Measurements from ENCODE around the gene TIMM8A. TPM values are rescaled to one million over a fixed set of nuclear protein-coding genes. Genes with fewer than 3 reads are reported as not detected.

TIMM8A gene
- total and polyA plus RNA-seq, 9 donors: 4.7 to 13.3 (median 9.5) TPM

- 73 to 79% (median 78%) methylated on average over 11 of the region's 11 CpGs for WGBS, 3 donors
- no peaks in the 10 kb centered on the region for H3K27me3 ChIP-seq
- H3K4me1 ChIP-seq (ENCODE audit: insufficient read depth): no peaks in the 10 kb centered on the region
- H3K9me3 ChIP-seq: no peaks in the 10 kb centered on the region
- DNase-seq: no peak
- intact Hi-C loops (cut with DNase I): no loop called here
- H3K4me3 ChIP-seq: no peak overlapping the region
- H3K36me3 ChIP-seq: no peaks in the 10 kb centered on the region
- no peak overlapping the region for H3K27ac ChIP-seq
- no peak for TF ChIP-seq POLR2A (IDR thresholded peaks at IDR 0.05)
- no peak for TF ChIP-seq EP300 (IDR thresholded peaks at IDR 0.05)
- no peak for TF ChIP-seq CTCF (IDR thresholded peaks at IDR 0.05)
These were observed 45.2 kb upstream of the TIMM8A start for GRCh38 chrX:101393530-101394305.

GRCh38 chrX:101391831-101392230 lies 43.3 kb upstream of the TIMM8A start:
- 46 to 51% (median 49%) methylated on average over 6 of the region's 6 CpGs for WGBS, 3 donors
- Histone ChIP-seq H3K36me3 (no peaks in the 10 kb centered on the region), H3K4me1 (ENCODE audit: insufficient read depth) (no peaks in the 10 kb centered on the region), H3K4me3 (no peak overlapping the region), H3K27me3 (no peaks in the 10 kb centered on the region), H3K9me3 (no peaks in the 10 kb centered on the region), H3K27ac (peak overlapping the region; percentile 1 to 59)
- DNase-seq: no peak
- intact Hi-C loops (cut with DNase I): no loop called here
- TF ChIP-seq EP300 (IDR thresholded peaks at IDR 0.05): no peak
- no peak for TF ChIP-seq POLR2A (IDR thresholded peaks at IDR 0.05)
- no peak for TF ChIP-seq CTCF (IDR thresholded peaks at IDR 0.05)

GRCh38 chrX:101390664-101391525 lies 42.4 kb upstream of the TIMM8A start, which contains the start of gene RPL36A:
Gene RPL36A, plus strand, starts transcription at chrX:101391011. Its CDS starts 33 bp downstream, at chrX:101391044.
- Histone ChIP-seq H3K36me3 (no peaks in the 10 kb centered on the region), H3K27ac (peak within 1 kb of the TSS; percentile 1 to 59), H3K9me3 (no peaks in the 10 kb centered on the region), H3K4me3 (peak within 1 kb of the TSS; percentile 44), H3K4me1 (ENCODE audit: insufficient read depth) (no peaks in the 10 kb centered on the region), H3K27me3 (no peaks in the 10 kb centered on the region)
- peak; percentile 76 to 87 (median 83) for DNase-seq
- TF ChIP-seq POLR2A (IDR thresholded peaks at IDR 0.05): peak; percentile 74
- peak; percentile 48 to 52 (median 49) for TF ChIP-seq CTCF (IDR thresholded peaks at IDR 0.05)
- TF ChIP-seq EP300 (IDR thresholded peaks at IDR 0.05): no peak
- intact Hi-C loops (cut with DNase I): no loop called here
- WGBS, 3 donors: 31 to 44% (median 41%) methylated on average over 47 of the region's 47 CpGs

- no peaks in the 10 kb centered on the region for H3K9me3 ChIP-seq
- 77 to 82% (median 80%) methylated on average over 3 of the region's 3 CpGs for WGBS, 3 donors
- no peaks in the 10 kb centered on the region for H3K27me3 ChIP-seq
- H3K36me3 ChIP-seq: no peaks in the 10 kb centered on the region
- H3K27ac ChIP-seq: no peak overlapping the region
- DNase-seq: no peak
- no peaks in the 10 kb centered on the region for H3K4me1 ChIP-seq (ENCODE audit: insufficient read depth)
- TF ChIP-seq POLR2A (IDR thresholded peaks at IDR 0.05): no peak
- TF ChIP-seq CTCF (IDR thresholded peaks at IDR 0.05): no peak
- TF ChIP-seq EP300 (IDR thresholded peaks at IDR 0.05): no peak
- no peak overlapping the region for H3K4me3 ChIP-seq
- intact Hi-C loops (cut with DNase I): no loop called here
These were observed 40.1 kb upstream of the TIMM8A start for GRCh38 chrX:101388604-101389003.

Data from ovary (tissue), 9 donors.